Omental fat pad (tissue), 4 donors: Measurements from ENCODE around the gene RASGEF1C. TPM values are rescaled to one million over a fixed set of nuclear protein-coding genes. Genes with fewer than 3 reads are reported as not detected.

Experiments used
- ATAC-seq: fragments of 150-250 bp; one replicate; pipeline ENCODE4 v1.9.1; 2016; ENCODE audit warnings: mild to moderate bottlenecking, moderate library complexity; ENCODE audit not compliant: low FRiP score
- DNase-seq: peaks from one replicate; pipeline ENCODE4 v3.0.0-alpha.2; 2019; ENCODE audit warnings: low spot score
- CTCF ChIP-seq, 3 donors: fragments of 450-650 bp; IDR thresholded peaks; one replicate each; pipeline ENCODE4 v1.5.1; 2016 to 2017; ENCODE audit warnings: antibody characterized with exemption in 3 of 3, mild to moderate bottlenecking in 3 of 3, moderate library complexity in 2 of 3
- total RNA-seq, 4 donors: library from RNA; depleted of rRNA; stranded (reverse); fragments of >200 nt; gene quantifications; one replicate each; pipeline ENCODE4 v1.1.0, GENCODE V29; 2016

The RASGEF1C gene
- total RNA-seq, 4 donors from 2014 or later, result 0.37 to 8.5 TPM; not detected in 2

GRCh38 chr5:180197016-180197702, 11.9 kb downstream of the RASGEF1C start:
- ATAC-seq (no peak), DNase-seq (no peak)
- no peak for TF ChIP-seq CTCF (IDR thresholded peaks at IDR 0.05)

- TF ChIP-seq CTCF (IDR thresholded peaks at IDR 0.05), result no peak
- no peak for DNase-seq
- no peak for ATAC-seq
These were observed 14.3 kb downstream of the RASGEF1C start for GRCh38 chr5:180194410-180195345.

GRCh38 chr5:180193749-180194375, 15.1 kb downstream of the RASGEF1C start:
- no peak for DNase-seq
- TF ChIP-seq CTCF (IDR thresholded peaks at IDR 0.05), result no peak
- ATAC-seq, result no peak

GRCh38 chr5:180191716-180192115, 17.3 kb downstream of the RASGEF1C start:
- ATAC-seq (no peak), DNase-seq (no peak)
- TF ChIP-seq CTCF (IDR thresholded peaks at IDR 0.05), result no peak

GRCh38 chr5:180187767-180188166, 21.2 kb downstream of the RASGEF1C start:
- ATAC-seq, result no peak
- no peak for TF ChIP-seq CTCF (IDR thresholded peaks at IDR 0.05)
- DNase-seq, result no peak

GRCh38 chr5:180180846-180181245, 28.2 kb downstream of the RASGEF1C start:
- no peak for ATAC-seq
- no peak for TF ChIP-seq CTCF (IDR thresholded peaks at IDR 0.05)
- DNase-seq, result no peak
